ENCODE measurements around the gene MSANTD3.

MSANTD3 gene

GRCh38 chr9:100436571-100436970 is 9.6 kb downstream of the MSANTD3 start:
- TF ChIP-seq SIN3A (IDR thresholded peaks at IDR 0.05; ENCODE audit: borderline replicate concordance, insufficient read depth, low read length) (no peak), FOXP2 (optimal IDR thresholded peaks at IDR 0.05; ENCODE audit: borderline replicate concordance, extremely low read depth, extremely low read length, insufficient read depth) (no peak), POLR2AphosphoS5 (IDR thresholded peaks at IDR 0.05; ENCODE audit: low read depth, low read length) (no peak), TAF1 (IDR thresholded peaks at IDR 0.05; ENCODE audit: borderline replicate concordance, insufficient read depth, low read length) (no peak)
- TF ChIP-seq, protein P1, sequence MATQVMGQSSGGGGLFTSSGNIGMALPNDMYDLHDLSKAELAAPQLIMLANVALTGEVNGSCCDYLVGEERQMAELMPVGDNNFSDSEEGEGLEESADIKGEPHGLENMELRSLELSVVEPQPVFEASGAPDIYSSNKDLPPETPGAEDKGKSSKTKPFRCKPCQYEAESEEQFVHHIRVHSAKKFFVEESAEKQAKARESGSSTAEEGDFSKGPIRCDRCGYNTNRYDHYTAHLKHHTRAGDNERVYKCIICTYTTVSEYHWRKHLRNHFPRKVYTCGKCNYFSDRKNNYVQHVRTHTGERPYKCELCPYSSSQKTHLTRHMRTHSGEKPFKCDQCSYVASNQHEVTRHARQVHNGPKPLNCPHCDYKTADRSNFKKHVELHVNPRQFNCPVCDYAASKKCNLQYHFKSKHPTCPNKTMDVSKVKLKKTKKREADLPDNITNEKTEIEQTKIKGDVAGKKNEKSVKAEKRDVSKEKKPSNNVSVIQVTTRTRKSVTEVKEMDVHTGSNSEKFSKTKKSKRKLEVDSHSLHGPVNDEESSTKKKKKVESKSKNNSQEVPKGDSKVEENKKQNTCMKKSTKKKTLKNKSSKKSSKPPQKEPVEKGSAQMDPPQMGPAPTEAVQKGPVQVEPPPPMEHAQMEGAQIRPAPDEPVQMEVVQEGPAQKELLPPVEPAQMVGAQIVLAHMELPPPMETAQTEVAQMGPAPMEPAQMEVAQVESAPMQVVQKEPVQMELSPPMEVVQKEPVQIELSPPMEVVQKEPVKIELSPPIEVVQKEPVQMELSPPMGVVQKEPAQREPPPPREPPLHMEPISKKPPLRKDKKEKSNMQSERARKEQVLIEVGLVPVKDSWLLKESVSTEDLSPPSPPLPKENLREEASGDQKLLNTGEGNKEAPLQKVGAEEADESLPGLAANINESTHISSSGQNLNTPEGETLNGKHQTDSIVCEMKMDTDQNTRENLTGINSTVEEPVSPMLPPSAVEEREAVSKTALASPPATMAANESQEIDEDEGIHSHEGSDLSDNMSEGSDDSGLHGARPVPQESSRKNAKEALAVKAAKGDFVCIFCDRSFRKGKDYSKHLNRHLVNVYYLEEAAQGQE (IDR thresholded peaks at IDR 0.05; ENCODE audit: insufficient read depth in 1 of 2, low read depth in 2 of 2, low read length in 2 of 2), result no peak

DNA sequence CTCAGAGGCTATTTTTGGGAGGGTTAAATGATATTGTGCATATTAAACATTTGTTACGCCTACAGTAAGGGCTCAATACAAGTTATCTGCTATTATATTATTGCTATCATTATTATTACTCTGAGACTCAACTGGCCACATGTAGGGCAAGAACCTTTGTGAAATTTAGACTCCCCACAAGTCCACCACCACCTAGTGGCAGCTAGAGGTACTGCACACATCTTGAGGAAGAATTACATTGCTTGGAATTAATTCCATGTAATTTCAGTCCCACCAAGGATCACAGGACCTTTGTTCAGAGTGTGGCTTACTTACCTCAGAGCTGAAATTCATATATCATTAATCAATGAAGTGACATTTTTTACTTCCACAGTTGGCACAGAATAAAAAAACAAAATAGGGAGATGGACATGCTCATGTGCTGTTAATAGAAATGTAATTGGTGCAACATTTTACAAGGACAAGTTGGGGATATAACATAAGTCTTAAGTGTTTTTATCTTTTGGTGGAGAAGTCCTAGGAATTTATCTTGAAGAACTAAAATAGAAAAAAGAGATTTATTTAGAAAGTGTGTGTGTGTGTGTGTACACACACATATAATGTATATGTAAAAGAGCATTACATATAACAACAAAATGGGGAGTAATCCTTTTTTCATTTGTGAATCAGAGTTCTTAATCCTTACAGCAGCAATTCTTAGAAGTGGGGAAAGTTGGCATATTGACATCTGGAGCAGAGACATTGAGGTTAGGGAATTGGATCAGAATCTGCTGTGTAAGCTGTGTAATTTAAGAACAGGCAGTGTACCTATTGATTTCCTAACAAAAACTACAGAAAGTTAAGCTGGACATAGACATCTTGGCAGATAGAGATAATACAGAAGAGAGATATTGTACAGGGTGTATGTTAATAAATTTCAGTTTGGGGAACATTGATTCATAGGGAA is 11.2 kb downstream of the MSANTD3 start:
- TF ChIP-seq TAF1 (IDR thresholded peaks at IDR 0.05; ENCODE audit: borderline replicate concordance, insufficient read depth, low read length) (no peak), POLR2AphosphoS5 (IDR thresholded peaks at IDR 0.05; ENCODE audit: low read depth, low read length) (no peak), FOXP2 (optimal IDR thresholded peaks at IDR 0.05; ENCODE audit: borderline replicate concordance, extremely low read depth, extremely low read length, insufficient read depth) (no peak), SIN3A (IDR thresholded peaks at IDR 0.05; ENCODE audit: borderline replicate concordance, insufficient read depth, low read length) (no peak)
- TF ChIP-seq, protein P1 (IDR thresholded peaks at IDR 0.05; ENCODE audit: insufficient read depth in 1 of 2, low read depth in 2 of 2, low read length in 2 of 2), result no peak

- TF ChIP-seq FOXP2 (optimal IDR thresholded peaks at IDR 0.05; ENCODE audit: borderline replicate concordance, extremely low read depth, extremely low read length, insufficient read depth) (no peak), SIN3A (IDR thresholded peaks at IDR 0.05; ENCODE audit: borderline replicate concordance, insufficient read depth, low read length) (no peak), POLR2AphosphoS5 (IDR thresholded peaks at IDR 0.05; ENCODE audit: low read depth, low read length) (no peak), TAF1 (IDR thresholded peaks at IDR 0.05; ENCODE audit: borderline replicate concordance, insufficient read depth, low read length) (no peak)
- TF ChIP-seq, protein P1 (IDR thresholded peaks at IDR 0.05; ENCODE audit: insufficient read depth in 1 of 2, low read depth in 2 of 2, low read length in 2 of 2), result no peak
These were observed 13.1 kb downstream of the MSANTD3 start for GRCh38 chr9:100440071-100440470.

DNA sequence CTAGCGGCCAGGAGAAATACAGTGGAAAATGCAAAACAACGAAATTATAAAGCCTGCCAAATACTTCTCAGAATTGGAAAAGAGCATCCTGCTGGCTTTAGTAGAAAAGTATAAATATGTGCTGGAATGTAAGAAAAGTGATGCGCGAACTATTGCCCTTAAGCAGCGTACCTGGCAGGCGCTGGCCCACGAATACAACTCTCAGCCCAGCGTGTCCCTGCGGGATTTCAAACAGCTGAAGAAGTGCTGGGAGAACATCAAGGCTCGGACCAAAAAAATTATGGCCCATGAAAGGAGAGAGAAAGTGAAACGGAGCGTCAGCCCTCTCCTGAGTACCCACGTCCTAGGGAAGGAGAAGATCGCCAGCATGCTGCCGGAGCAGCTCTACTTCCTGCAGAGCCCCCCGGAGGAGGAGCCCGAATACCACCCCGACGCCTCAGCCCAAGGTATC is 15.0 kb downstream of the MSANTD3 start:
- TF ChIP-seq FOXP2 (optimal IDR thresholded peaks at IDR 0.05; ENCODE audit: borderline replicate concordance, extremely low read depth, extremely low read length, insufficient read depth) (no peak), POLR2AphosphoS5 (IDR thresholded peaks at IDR 0.05; ENCODE audit: low read depth, low read length) (no peak), SIN3A (IDR thresholded peaks at IDR 0.05; ENCODE audit: borderline replicate concordance, insufficient read depth, low read length) (no peak), TAF1 (IDR thresholded peaks at IDR 0.05; ENCODE audit: borderline replicate concordance, insufficient read depth, low read length) (no peak)
- TF ChIP-seq, protein P1 (IDR thresholded peaks at IDR 0.05; ENCODE audit: insufficient read depth in 1 of 2, low read depth in 2 of 2, low read length in 2 of 2), result no peak

Measured in PFSK-1 (cell line).